ENCODE data around the gene SGF29. TPM values are rescaled to one million over a fixed set of nuclear protein-coding genes. Genes with fewer than 3 reads are reported as not detected.
"Not testable (repeated sequence)": the region's sequence is repeated elsewhere in the genome, so short reads cannot be mapped to it uniquely, and the experiment has no call there.

Gene SGF29
- total and polyA plus RNA-seq, 12 donors, result 11.1 to 35.1 (median 14.9) TPM

DNA sequence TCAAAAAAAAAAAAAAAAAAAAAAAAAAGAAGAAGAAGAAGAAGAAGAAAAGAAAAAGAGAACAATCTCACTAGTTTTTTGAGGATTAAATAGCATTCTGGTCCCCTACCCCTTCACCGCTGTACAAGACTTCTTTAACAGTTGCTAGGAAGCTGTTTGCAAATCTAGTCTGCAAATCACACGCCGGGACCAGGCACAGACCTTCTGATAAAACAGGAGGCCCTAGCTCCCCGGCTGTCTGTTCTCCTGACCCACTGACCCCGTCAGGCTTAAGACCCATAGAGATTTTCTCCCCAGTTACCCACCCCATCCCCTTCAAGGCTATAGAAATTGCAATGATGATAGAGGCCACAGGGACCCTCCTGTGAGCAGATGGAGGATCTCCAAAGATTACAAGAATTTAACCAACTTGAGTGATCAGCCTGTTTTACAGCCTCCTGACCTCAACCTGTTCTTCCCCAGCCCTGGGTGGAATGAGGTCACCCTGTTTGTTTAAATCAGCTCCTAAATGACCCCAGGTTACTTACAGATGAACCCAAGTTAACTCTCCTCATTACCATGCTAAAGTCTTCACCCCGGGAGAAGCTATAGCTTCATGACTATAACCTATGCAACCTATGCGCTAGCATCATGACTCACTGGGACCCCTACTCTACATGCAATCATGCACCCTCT is 67.9 kb downstream of the SGF29 start:
- H3K4me3 ChIP-seq, result no peak overlapping the region
- 70 to 73% methylated on average over 7 of the region's 7 CpGs for WGBS, 2 donors

DNA sequence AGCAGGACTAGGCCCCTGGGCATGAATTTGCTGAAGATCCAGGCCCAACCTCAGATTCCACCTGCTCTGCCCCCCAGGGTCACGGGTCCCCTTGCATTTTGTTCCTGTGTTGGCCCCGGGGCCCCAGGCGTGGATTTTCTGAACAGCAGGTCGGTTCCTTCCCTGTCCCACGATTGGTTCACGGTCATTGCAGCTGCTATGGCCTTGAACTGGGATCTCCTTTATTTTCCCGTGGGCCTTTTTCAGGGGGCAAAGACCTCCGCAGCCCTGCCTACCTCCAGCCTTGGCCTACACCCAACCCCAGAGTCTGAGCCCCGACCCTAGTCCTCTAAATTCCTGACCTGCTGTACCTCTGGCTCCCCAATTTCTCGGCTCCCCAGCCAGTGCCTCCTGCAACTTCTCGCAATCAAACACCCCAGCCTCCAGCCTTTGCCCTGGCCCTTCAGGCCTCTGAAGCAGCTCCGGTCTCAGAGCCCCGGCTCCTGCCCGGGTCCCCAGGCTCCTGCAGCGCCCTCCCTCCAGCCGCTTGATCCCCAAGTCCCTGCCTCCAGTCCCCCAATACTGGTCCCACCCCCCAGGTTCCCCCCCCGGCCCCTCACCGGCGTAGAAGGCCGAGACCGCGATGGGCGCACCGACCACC is 68.9 kb downstream of the SGF29 start:
- Histone ChIP-seq H3K4me3 (peak overlapping the region; percentile 25 to 68 (median 52)), H3K27ac (peak overlapping the region in 8 of 10 donors; percentile 1 to 58 (median 52))
- WGBS, 2 donors, result 48 to 51% methylated on average over 24 of the region's 24 CpGs

More for the DNA sequence above, 67.9 kb downstream of the SGF29 start:
- H3K27me3 ChIP-seq, result peaks cover 0 to 7% (median 4%) of the 10 kb centered on the region in 7 donors
- H3K4me1 ChIP-seq, result peaks cover 0 to 26% (median 0%) of the 10 kb centered on the region in 9 donors
- TF ChIP-seq CTCF (IDR thresholded peaks at IDR 0.05), result no peak
- peaks cover 0 to 13% (median 0%) of the 10 kb centered on the region in 9 donors for H3K36me3 ChIP-seq
- DNase-seq, result no peak
- H3K27ac ChIP-seq, result no peak overlapping the region
- ATAC-seq, result no peak
- intact Hi-C loops (cut with DNase I), result no loop called here
- no peaks in the 10 kb centered on the region for H3K9me3 ChIP-seq

DNA sequence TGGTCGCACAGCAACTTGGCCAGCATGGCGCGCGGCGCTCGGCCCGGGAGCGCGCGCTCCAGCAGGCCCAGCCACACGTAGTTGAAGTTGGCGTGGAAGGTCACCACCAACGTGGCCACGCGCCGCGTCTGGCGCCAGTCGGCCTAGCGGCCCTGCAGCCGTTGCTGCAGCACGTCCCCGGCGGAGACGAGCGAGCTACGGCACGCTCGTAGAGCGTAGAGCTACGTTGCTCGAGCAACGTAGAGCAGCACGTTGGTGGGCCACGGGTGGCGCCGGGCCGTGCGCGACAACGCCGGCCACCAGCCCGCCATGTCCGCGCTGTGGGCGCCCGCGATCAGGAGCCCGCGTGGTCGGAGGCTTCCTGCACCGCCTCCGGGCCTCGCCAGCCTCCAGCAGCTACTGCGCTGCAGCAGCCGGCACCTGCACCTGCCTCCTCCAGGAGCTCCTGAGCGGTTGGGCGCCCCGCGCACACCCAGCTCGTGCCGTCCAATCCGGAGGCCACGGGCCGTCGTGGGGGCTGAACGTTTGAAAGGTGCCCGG is 69.5 kb downstream of the SGF29 start:
- ATAC-seq (peak; percentile 75 to 91 (median 87)), DNase-seq (peak in 1 of 2 donors; percentile 49)
- TF ChIP-seq CTCF (IDR thresholded peaks at IDR 0.05), result no peak
- Histone ChIP-seq H3K27ac (peak overlapping the region in 9 of 10 donors; percentile 1 to 58 (median 52)), H3K27me3 (peaks cover 0 to 7% (median 4%) of the 10 kb centered on the region in 7 donors), H3K4me1 (peaks cover 0 to 19% (median 0%) of the 10 kb centered on the region in 9 donors), H3K9me3 (no peaks in the 10 kb centered on the region), H3K4me3 (peak overlapping the region; percentile 25 to 68 (median 52)), H3K36me3 (peaks cover 0 to 13% (median 0%) of the 10 kb centered on the region in 9 donors)
- 2 to 3% methylated on average over 68 of the region's 68 CpGs for WGBS, 2 donors
- intact Hi-C loops (cut with DNase I), result no loop called here

More for the DNA sequence above, 68.9 kb downstream of the SGF29 start:
- DNase-seq; H3K9me3 ChIP-seq; intact Hi-C loops (cut with DNase I); H3K27me3 ChIP-seq: not testable (repeated sequence)
- Histone ChIP-seq H3K36me3 (peaks cover 0 to 13% (median 0%) of the 10 kb centered on the region in 9 donors), H3K4me1 (peaks cover 0 to 19% (median 0%) of the 10 kb centered on the region in 9 donors)
- peak; percentile 20 to 57 (median 44) for ATAC-seq

DNA sequence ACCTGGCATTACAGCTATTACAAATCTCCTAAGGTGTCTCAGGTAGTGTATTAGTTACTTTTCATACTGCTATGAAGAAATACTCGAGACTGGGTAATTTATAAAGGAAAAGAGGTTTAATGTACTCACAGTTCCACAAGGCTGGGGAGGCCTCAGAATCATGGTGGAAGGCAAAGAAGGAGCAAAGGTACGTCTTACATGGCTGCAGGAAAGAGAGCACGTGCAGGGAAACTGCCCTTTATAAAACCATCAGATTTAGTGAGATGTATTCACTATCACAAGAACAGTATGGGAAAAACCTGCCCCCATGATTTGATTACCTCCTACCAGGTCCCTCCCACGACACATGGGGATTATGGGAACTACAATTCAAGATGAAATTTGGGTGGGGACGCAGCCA is 77.2 kb downstream of the SGF29 start:
- intact Hi-C loops (cut with DNase I), result not testable (repeated sequence)

DNA sequence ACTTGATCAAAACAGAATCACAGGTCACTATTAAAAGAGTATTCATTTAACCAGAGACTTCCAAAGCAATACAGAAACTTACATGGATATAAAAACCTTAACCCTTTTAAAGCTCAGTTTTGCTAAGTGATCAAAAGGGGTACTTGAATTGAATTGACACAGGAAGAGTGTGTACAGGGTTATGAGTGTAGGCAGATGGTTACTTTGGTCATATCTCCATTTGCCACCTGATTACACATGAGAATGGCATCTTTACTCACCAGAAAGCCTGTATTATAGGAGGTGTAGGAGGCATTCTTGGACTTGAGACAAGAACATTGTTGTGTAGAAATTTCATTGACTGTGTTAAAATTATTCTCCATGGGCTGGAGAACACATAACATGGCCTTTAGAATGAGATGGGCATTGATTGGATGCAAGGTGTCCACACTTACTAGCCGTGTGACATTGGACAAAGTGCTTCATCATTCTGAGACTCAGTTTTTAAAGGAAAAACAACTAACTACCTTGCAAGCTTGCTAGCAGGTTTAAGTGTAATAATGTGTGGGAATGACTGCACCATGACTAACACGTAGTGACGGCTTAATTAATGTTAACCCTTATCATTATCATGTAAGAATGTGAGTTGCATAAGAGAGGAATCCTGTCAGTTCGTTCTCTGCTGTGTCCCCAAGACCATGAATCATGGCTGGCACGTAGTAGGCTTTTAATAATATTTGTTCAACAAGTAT is 82.5 kb downstream of the SGF29 start:
- H3K9me3 ChIP-seq; H3K27ac ChIP-seq; H3K4me1 ChIP-seq; H3K36me3 ChIP-seq; intact Hi-C loops (cut with DNase I); H3K27me3 ChIP-seq; DNase-seq; H3K4me3 ChIP-seq; ATAC-seq: not testable (repeated sequence)
- WGBS, 2 donors, result 32 to 47% methylated on average over 5 of the region's 5 CpGs

More for the DNA sequence above, 77.2 kb downstream of the SGF29 start:
- H3K27ac ChIP-seq, DNase-seq, H3K4me1 ChIP-seq, H3K9me3 ChIP-seq, ATAC-seq, H3K36me3 ChIP-seq, H3K4me3 ChIP-seq, H3K27me3 ChIP-seq: not testable (repeated sequence)
- WGBS, 2 donors, result 77 to 84% methylated on average over 4 of the region's 5 CpGs

GRCh38 chr16:28637765-28638164 is 84.0 kb downstream of the SGF29 start, which contains the start of gene NPIPB8:
NPIPB8 (plus strand) TSS chr16:28638065; CDS start chr16:28638361, 296 bp downstream.
- H3K27ac ChIP-seq; H3K9me3 ChIP-seq; intact Hi-C loops (cut with DNase I); DNase-seq; H3K4me3 ChIP-seq; H3K4me1 ChIP-seq; H3K36me3 ChIP-seq; H3K27me3 ChIP-seq; ATAC-seq: not testable (repeated sequence)
- no CpG with 5 or more reads among the region's 1 CpG for WGBS, 2 donors

DNA sequence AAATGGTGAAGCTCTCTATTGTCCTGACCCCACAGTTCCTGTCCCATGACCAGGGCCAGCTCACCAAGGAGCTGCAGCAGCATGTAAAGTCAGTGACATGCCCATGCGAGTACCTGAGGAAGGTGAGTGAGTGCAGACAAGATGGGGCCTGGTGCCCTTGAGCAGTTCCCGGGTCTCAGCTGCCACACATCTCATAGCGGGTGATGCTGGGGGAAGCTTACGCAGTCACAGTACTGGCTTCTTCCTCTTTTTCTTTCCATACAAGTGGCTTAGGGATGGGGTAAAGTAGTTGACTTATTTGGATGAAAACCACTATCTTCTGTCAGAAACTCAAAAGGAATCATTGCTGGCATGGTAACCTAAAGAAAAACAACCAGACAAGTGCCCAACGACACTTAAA is 84.6 kb downstream of the SGF29 start:
- H3K9me3 ChIP-seq; DNase-seq; intact Hi-C loops (cut with DNase I); H3K27me3 ChIP-seq; H3K4me1 ChIP-seq; H3K4me3 ChIP-seq; ATAC-seq; H3K36me3 ChIP-seq; H3K27ac ChIP-seq: not testable (repeated sequence)
- WGBS, 2 donors, result 57 to 92% methylated on average over 3 of the region's 5 CpGs

DNA sequence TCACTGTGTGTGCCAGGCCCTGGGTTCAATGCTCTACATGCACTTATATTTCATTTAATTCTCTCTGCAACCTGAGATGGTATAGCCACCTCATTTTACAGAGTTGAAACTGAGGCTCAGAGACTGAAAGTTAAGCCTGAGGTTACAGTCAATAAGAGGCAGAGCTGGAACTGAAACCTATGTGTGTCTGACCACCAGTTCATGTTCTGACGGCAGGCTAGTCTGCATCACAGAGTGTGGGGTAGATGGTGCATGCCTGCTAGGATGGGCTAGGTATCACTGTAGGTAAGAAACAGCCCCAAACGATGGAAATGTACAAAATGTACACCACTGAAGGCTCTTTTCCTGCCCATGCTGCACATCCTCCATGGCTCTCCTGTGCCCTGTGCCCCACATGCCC is 86.2 kb downstream of the SGF29 start:
- intact Hi-C loops (cut with DNase I); H3K36me3 ChIP-seq; H3K4me3 ChIP-seq; H3K4me1 ChIP-seq; H3K27ac ChIP-seq; H3K9me3 ChIP-seq; DNase-seq; ATAC-seq; H3K27me3 ChIP-seq: not testable (repeated sequence)
- WGBS, 2 donors, result 61 to 75% methylated on average over 2 of the region's 2 CpGs

Data from heart right ventricle (tissue), 16 donors.